ENCODE results near the gene CHAD. TPM values are rescaled to one million over a fixed set of nuclear protein-coding genes. Genes with fewer than 3 reads are reported as not detected.

Gene CHAD
- total and polyA plus RNA-seq, 2 of the 13 experiments (the other 11 are each of a cell fraction or from before 2014, with no cell fraction given) = 1.4 TPM; not detected in 1

GRCh38 chr17:50482110-50482509, 13.4 kb upstream of the CHAD start (continued):
- TF ChIP-seq ZBTB39 (CRISPR knock-in tag; IDR thresholded peaks at IDR 0.05) (no peak), ZNF101 (CRISPR knock-in tag; IDR thresholded peaks at IDR 0.05; ENCODE audit: borderline replicate concordance, low read depth) (no peak), ZNF546 (CRISPR knock-in tag; conservative IDR thresholded peaks at IDR 0.05) (no peak), THRA (CRISPR knock-in tag; IDR thresholded peaks at IDR 0.05; ENCODE audit: borderline replicate concordance) (no peak), FOXA1 (IDR thresholded peaks at IDR 0.05) (no peak), FOXA1 (CRISPR knock-in tag; IDR thresholded peaks at IDR 0.05) (no peak), MAFK (conservative IDR thresholded peaks at IDR 0.05 in 1 of 2, IDR thresholded peaks at IDR 0.05 in 1 of 2; ENCODE audit: low read length in 2 of 2) (no peak), ZBTB40 (IDR thresholded peaks at IDR 0.05) (no peak), ZBTB40 (CRISPR knock-in tag; IDR thresholded peaks at IDR 0.05) (peak; percentile 44; the same call in 1 of the 2 replicates), RFXANK (CRISPR knock-in tag; IDR thresholded peaks at IDR 0.05) (0 out of 2 replicates have a peak, but pooled peaks have one; percentile 7), ZNF251 (CRISPR knock-in tag; IDR thresholded peaks at IDR 0.05) (no peak), ZNF468 (CRISPR knock-in tag; IDR thresholded peaks at IDR 0.05) (no peak), ZNF224 (CRISPR knock-in tag; IDR thresholded peaks at IDR 0.05) (no peak), MXD4 (CRISPR knock-in tag; IDR thresholded peaks at IDR 0.05) (no peak), ZFP36L2 (CRISPR knock-in tag; IDR thresholded peaks at IDR 0.05) (no peak), SNRNP70 (IDR thresholded peaks at IDR 0.05; ENCODE audit: low read depth, low read length) (no peak), MATR3 (CRISPR knock-in tag; IDR thresholded peaks at IDR 0.05) (no peak), GFI1 (CRISPR knock-in tag; IDR thresholded peaks at IDR 0.05; ENCODE audit: borderline replicate concordance) (no peak)
- TF ChIP-seq, protein P1, sequence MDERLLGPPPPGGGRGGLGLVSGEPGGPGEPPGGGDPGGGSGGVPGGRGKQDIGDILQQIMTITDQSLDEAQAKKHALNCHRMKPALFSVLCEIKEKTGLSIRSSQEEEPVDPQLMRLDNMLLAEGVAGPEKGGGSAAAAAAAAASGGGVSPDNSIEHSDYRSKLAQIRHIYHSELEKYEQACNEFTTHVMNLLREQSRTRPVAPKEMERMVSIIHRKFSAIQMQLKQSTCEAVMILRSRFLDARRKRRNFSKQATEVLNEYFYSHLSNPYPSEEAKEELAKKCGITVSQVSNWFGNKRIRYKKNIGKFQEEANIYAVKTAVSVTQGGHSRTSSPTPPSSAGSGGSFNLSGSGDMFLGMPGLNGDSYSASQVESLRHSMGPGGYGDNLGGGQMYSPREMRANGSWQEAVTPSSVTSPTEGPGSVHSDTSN (CRISPR knock-in tag; IDR thresholded peaks at IDR 0.05) = no peak
